GM12875 (cell line): ENCODE results near the gene ADRB1.

Source experiments
- H3K4me3 ChIP-seq: one replicate; pipeline ENCODE4 v1.5.1; 2011; ENCODE audit warnings: low read depth, low read length, control low read depth
- CTCF ChIP-seq: IDR thresholded peaks from 2 replicates; pipeline ENCODE4 v1.5.1; 2011; ENCODE audit warnings: low read depth, mild to moderate bottlenecking, control low read depth, inconsistent platforms, low read length, moderate library complexity, borderline replicate concordance; ENCODE audit not compliant: insufficient read depth

ADRB1 gene

DNA sequence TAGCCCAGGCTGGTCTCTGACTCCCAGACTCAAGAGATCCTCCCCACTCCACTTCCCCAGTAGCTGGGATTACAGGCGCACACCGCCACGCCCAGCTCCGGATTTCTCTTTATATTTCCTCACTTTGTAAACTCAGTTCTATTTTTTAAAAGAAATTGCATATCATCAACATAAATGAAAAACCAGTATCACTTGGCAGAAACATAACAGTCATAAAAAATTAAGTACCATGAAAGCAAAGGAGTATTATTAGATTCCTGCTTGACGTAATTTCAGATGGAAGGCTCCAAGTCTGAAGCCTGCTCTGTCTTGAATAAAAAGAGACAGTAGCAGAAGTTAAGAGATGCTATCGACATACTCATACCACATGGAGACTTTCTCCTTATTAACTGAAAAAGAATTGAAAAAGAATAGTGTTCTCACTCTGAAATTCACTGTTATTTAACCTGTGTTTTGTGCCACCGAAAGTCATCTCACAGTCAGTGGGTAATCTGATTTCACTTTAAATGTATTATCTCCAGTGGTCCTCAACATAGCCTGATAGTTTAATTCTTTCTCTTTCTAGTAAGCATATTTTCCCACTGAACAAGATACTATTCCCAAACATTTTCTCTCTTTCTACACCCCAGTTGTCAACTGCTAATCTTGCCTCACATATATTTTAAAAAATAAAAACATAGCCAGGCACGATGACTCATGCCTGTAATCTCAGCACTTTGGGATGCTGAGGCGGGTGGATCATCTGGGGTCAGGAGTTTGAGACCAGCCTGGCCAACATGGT, 40.3 kb upstream of the ADRB1 start:
- H3K4me3 ChIP-seq: no peak overlapping the region
- no peak for TF ChIP-seq CTCF

DNA sequence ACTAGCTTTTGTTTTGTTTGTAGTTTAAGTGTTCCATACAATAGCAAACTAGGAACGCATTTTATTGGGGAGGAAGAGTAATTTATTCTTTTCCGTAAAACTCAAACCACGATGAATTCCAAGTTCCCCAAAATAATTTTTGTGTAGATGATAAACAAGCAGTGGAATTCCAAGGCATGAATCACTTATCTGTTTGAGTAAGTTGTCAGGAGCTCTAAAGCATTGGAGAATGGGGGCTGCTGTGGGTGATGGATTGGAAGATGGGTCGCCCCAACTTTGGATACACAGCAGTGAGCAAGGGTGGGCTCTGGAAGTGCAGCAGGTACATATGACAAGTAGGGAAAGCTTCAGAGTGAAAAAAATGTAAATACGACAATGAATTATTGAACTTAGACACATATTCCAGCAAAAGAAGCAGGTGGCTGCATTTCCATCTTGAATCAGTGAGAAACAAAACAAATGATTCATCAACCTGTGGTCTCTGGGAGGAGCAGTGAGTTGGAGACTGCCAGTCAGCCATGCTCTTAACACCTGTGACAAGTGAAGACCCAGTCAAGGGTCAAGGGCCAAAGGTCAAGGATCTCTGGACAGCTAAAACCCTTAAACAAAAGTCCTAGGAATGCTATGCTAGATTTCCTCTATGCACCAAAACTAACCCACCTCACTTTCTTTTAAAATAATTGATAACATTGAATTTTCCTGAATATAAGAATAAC, 34.2 kb upstream of the ADRB1 start:
- H3K4me3 ChIP-seq: no peak overlapping the region
- TF ChIP-seq CTCF: no peak

- TF ChIP-seq CTCF: no peak
- no peak overlapping the region for H3K4me3 ChIP-seq
Measured at GRCh38 chr10:114010316-114010715, 33.4 kb upstream of the ADRB1 start.

GRCh38 chr10:114012650-114013049, 31.0 kb upstream of the ADRB1 start:
- no peak for TF ChIP-seq CTCF
- H3K4me3 ChIP-seq: no peak overlapping the region

DNA sequence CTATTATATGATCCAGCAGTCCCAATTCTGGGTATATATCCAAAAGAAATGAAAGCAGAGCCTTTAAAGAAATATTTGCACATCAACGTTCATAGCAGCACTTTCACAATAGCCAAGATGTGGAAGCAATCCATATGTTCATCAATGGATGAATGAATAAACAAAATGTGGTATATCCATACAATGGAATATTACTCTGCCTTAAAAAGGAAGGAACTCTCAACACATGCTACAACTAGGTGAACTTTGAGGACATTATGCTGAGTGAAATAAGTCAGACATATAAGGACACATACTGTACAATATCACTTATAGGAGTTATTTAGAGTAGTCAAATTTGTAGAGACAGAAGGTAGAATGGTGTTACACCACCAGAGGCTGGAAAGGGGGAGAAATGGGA, 28.0 kb upstream of the ADRB1 start:
- TF ChIP-seq CTCF: no peak
- no peak overlapping the region for H3K4me3 ChIP-seq

DNA sequence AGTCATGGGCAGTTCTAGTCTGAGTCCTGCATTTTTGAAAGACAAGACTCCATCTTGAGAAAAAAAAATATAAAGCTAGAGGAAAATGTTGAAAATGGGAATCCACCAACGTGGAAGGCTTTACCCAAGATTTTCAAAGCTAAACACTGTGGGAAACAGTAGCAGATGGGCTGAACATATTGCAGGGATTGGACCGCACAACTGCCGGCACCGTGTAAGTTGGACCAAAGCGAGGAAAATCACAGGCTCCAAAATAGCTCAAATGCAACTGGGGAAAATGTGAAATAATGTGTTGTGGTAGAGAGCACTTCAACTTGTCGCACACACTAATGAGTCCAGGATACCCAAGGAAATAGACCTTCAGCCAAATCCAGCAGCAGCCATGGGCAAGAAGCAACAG, 26.4 kb upstream of the ADRB1 start:
- TF ChIP-seq CTCF: no peak
- H3K4me3 ChIP-seq: no peak overlapping the region

GRCh38 chr10:114017873-114018272, 25.8 kb upstream of the ADRB1 start:
- no peak for TF ChIP-seq CTCF
- no peak overlapping the region for H3K4me3 ChIP-seq
